Measurements from ENCODE around the gene CMTM8. TPM values are rescaled to one million over a fixed set of nuclear protein-coding genes. Genes with fewer than 3 reads are reported as not detected.

Gene CMTM8
- total and polyA plus RNA-seq, 7 experiments from 2014 or later, result 7.4 to 13.6 (median 8.6) TPM

DNA sequence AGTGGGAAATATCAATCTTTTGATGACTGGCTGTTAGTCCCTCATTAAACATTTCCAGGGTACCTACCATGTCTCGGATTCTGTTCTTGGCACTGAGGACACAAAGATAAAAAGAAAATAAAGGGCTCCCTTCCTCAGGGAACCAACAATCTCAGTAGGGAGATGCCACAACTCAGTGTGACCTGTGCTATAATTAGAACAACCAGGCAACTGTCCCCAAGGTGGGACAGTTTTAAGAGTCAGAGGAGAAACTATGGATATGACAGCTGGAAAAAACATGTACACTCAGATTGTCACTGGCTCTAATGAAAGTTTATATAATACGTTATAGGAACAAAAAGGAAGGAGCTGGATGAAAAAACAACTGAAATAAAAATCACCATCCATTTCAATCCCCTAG lies 23.3 kb upstream of the CMTM8 start:
- Mint-ChIP-seq H3K27me3 (peaks cover 0 to 19% (median 5%) of the 10 kb centered on the region in 5 donors), H3K4me3 (no peak overlapping the region), H3K36me3 (peaks cover 0 to 15% (median 4%) of the 10 kb centered on the region in 5 donors), H3K27ac (no peak overlapping the region), H3K9me3 (peaks cover 0 to 16% (median 8%) of the 10 kb centered on the region in 11 donors), H3K4me1 (no peaks in the 10 kb centered on the region)
- no peaks in the 10 kb centered on the region for H3K27me3 ChIP-seq (ENCODE audit: control insufficient read depth in 2 of 2, insufficient read depth in 2 of 2, low read length in 2 of 2)
- ChIA-PET CTCF (no interaction called here), POLR2A (interaction anchor here (1.0 kb wide), 1 partner anchor 9 kb away, joined by 7 read pairs; no protein-coding TSS in a partner anchor)
- ATAC-seq (no peak), DNase-seq (no peak)
- intact Hi-C loops (cut with micrococcal nuclease), result no loop called here
- H3K9me3 ChIP-seq (ENCODE audit: control insufficient read depth in 2 of 3, low read length in 3 of 3), result no peaks in the 10 kb centered on the region
- H3K36me3 ChIP-seq (ENCODE audit: control insufficient read depth in 2 of 3, insufficient read depth in 3 of 3, low read length in 3 of 3), result no peaks in the 10 kb centered on the region
- H3K27ac ChIP-seq (ENCODE audit: low read depth, low read length), result no peak overlapping the region
- no peak overlapping the region for H3K4me3 ChIP-seq (ENCODE audit: low read length)
- no peaks in the 10 kb centered on the region for H3K4me1 ChIP-seq (ENCODE audit: control insufficient read depth in 2 of 2, insufficient read depth in 2 of 2, low read length in 2 of 2)

DNA sequence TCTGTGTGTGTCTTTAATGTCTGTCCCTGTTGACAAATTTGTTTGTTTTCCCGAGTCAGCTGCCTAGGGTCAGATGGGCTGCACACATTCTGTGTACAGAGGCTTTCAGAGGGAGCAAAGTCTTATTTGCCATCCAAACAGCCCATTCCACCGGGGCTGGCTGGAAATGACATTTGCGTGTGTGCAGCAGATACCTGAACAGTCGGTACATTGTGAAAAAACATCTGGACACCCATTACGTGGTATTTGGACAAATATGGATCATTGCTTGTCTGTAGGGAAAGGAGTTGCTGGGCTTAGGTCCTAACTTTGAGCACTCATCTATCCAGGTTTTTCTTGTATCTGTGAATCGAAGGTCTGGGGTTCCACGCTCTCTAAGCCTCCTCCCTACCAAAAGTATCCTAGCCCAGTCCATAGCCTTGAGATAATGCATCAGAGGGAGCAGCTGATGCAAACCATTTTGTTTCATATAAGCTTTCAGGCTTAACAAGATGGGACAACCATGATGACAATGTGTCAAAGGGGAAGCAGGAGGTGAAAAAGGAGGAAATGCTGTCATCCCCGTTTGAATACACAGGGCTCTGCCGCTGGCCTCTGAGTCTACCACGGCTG lies 22.2 kb upstream of the CMTM8 start:
- ATAC-seq, result no peak
- Mint-ChIP-seq H3K9me3 (peaks cover 0 to 21% (median 11%) of the 10 kb centered on the region in 11 donors), H3K27me3 (peaks cover 0 to 19% (median 5%) of the 10 kb centered on the region in 5 donors), H3K27ac (no peak overlapping the region), H3K36me3 (peaks cover 0 to 20% (median 4%) of the 10 kb centered on the region in 5 donors), H3K4me1 (no peaks in the 10 kb centered on the region), H3K4me3 (no peak overlapping the region)
- intact Hi-C loops (cut with micrococcal nuclease), result no loop called here
- Histone ChIP-seq H3K27me3 (ENCODE audit: control insufficient read depth in 2 of 2, insufficient read depth in 2 of 2, low read length in 2 of 2) (no peaks in the 10 kb centered on the region), H3K36me3 (ENCODE audit: control insufficient read depth in 2 of 3, insufficient read depth in 3 of 3, low read length in 3 of 3) (no peaks in the 10 kb centered on the region), H3K4me1 (ENCODE audit: control insufficient read depth in 2 of 2, insufficient read depth in 2 of 2, low read length in 2 of 2) (no peaks in the 10 kb centered on the region), H3K9me3 (ENCODE audit: control insufficient read depth in 2 of 3, low read length in 3 of 3) (no peaks in the 10 kb centered on the region), H3K27ac (ENCODE audit: low read depth, low read length) (no peak overlapping the region), H3K4me3 (ENCODE audit: low read length) (no peak overlapping the region)
- POLR2A ChIA-PET, result interaction anchor here (0.6 to 1.0 kb wide), 2 partner anchors 10 to 145 kb away, joined by 7 read pairs; no protein-coding TSS in a partner anchor
- CTCF ChIA-PET, result no interaction called here
- no peak for DNase-seq

DNA sequence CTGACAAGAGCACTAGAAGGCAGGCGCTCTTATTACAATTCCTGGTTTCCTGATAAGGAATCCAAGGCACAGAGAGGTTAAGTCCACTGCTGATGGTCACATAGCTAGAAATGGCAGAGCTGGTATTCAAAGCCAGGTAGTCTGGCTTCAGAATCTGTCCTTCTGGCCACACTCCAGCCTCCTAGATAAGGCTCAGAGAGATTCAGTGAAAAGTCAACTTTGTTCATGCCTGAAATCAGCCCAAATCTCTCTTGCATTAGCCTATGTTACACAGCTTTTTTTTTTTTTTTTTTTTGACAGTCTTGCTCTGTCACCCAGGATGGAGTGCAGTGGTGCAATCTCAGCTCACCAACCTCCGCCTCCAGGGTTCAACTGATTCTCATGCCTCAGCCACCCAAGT lies 21.1 kb upstream of the CMTM8 start:
- H3K4me1 Mint-ChIP-seq, result peaks cover 0 to 5% (median 0%) of the 10 kb centered on the region in 7 donors
- peaks cover 0 to 20% (median 4%) of the 10 kb centered on the region in 5 donors for H3K36me3 Mint-ChIP-seq
- no peaks in the 10 kb centered on the region for H3K4me1 ChIP-seq (ENCODE audit: control insufficient read depth in 2 of 2, insufficient read depth in 2 of 2, low read length in 2 of 2)
- peaks cover 0 to 24% (median 11%) of the 10 kb centered on the region in 11 donors for H3K9me3 Mint-ChIP-seq
- no peak for ATAC-seq
- H3K27ac ChIP-seq (ENCODE audit: low read depth, low read length), result no peak overlapping the region
- no peak overlapping the region for H3K4me3 Mint-ChIP-seq
- no peaks in the 10 kb centered on the region for H3K36me3 ChIP-seq (ENCODE audit: control insufficient read depth in 2 of 3, insufficient read depth in 3 of 3, low read length in 3 of 3)
- CTCF ChIA-PET, result no interaction called here
- H3K27me3 ChIP-seq (ENCODE audit: control insufficient read depth in 2 of 2, insufficient read depth in 2 of 2, low read length in 2 of 2), result no peaks in the 10 kb centered on the region
- H3K4me3 ChIP-seq (ENCODE audit: low read length), result no peak overlapping the region
- H3K27ac Mint-ChIP-seq, result no peak overlapping the region
- H3K27me3 Mint-ChIP-seq, result peaks cover 0 to 19% (median 5%) of the 10 kb centered on the region in 5 donors
- no peaks in the 10 kb centered on the region for H3K9me3 ChIP-seq (ENCODE audit: control insufficient read depth in 2 of 3, low read length in 3 of 3)
- DNase-seq, result no peak
- intact Hi-C loops (cut with micrococcal nuclease), result no loop called here
- POLR2A ChIA-PET, result no interaction called here

DNA sequence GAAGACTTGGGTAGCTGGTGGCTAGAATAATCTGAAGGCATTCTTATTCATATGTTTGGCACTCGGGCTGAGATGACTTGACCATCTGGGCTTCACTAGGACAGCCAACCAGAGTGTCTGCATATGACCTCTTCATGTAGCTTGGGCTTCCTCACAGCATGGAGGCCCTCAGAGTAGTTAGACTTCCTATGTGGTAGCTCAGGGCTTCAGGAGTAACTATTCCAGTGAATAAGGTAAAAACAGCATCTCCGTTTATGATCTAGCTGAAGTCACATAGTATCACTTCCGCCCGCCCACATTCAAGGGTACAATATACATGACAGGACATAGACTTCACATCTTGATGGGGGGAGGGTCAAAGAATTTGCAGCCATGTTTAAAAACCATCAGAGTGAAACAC lies 18.9 kb upstream of the CMTM8 start:
- no peak for ATAC-seq
- H3K9me3 Mint-ChIP-seq, result peaks cover 0 to 26% (median 11%) of the 10 kb centered on the region in 11 donors
- no peak overlapping the region for H3K27ac Mint-ChIP-seq
- no peaks in the 10 kb centered on the region for H3K36me3 ChIP-seq (ENCODE audit: control insufficient read depth in 2 of 3, insufficient read depth in 3 of 3, low read length in 3 of 3)
- DNase-seq, result no peak
- H3K4me1 ChIP-seq (ENCODE audit: control insufficient read depth in 2 of 2, insufficient read depth in 2 of 2, low read length in 2 of 2), result no peaks in the 10 kb centered on the region
- H3K4me3 Mint-ChIP-seq, result no peak overlapping the region
- no peaks in the 10 kb centered on the region for H3K9me3 ChIP-seq (ENCODE audit: control insufficient read depth in 2 of 3, low read length in 3 of 3)
- H3K4me3 ChIP-seq (ENCODE audit: low read length), result no peak overlapping the region
- POLR2A ChIA-PET, result interaction anchor here (0.6 kb wide), 1 partner anchor 12 kb away, joined by 3 read pairs; no protein-coding TSS in a partner anchor
- no peak overlapping the region for H3K27ac ChIP-seq (ENCODE audit: low read depth, low read length)
- no peaks in the 10 kb centered on the region for H3K27me3 ChIP-seq (ENCODE audit: control insufficient read depth in 2 of 2, insufficient read depth in 2 of 2, low read length in 2 of 2)
- H3K36me3 Mint-ChIP-seq, result peaks cover 0 to 20% (median 4%) of the 10 kb centered on the region in 5 donors
- H3K27me3 Mint-ChIP-seq, result peaks cover 0 to 29% (median 5%) of the 10 kb centered on the region in 5 donors
- H3K4me1 Mint-ChIP-seq, result peaks cover 0 to 7% (median 2%) of the 10 kb centered on the region in 7 donors
- intact Hi-C loops (cut with micrococcal nuclease), result no loop called here
- CTCF ChIA-PET, result interaction anchor here (1.2 kb wide), 1 partner anchor 69 kb away, joined by 3 read pairs; no protein-coding TSS in a partner anchor

DNA sequence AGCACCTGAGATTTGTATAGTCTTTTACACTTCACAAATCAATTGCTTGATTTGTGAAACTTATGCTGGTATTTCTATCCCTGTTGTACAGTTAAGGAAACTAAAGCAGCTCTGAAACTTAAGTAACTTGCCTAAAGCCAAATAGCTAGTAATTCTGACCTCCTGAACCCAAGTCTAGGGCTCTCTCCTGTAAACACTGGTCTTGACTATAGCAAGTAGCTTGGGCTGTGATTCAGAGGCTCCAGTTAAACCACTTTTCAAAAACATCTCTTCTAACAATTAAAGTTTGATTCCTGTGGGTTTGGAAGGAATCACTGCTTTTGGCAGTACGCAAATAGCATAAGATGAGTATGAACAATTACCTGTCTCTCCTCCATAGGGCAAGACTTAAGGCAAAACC lies 18.5 kb upstream of the CMTM8 start:
- Histone ChIP-seq H3K36me3 (ENCODE audit: control insufficient read depth in 2 of 3, insufficient read depth in 3 of 3, low read length in 3 of 3) (no peaks in the 10 kb centered on the region), H3K9me3 (ENCODE audit: control insufficient read depth in 2 of 3, low read length in 3 of 3) (no peaks in the 10 kb centered on the region), H3K4me1 (ENCODE audit: control insufficient read depth in 2 of 2, insufficient read depth in 2 of 2, low read length in 2 of 2) (no peaks in the 10 kb centered on the region), H3K4me3 (ENCODE audit: low read length) (no peak overlapping the region), H3K27me3 (ENCODE audit: control insufficient read depth in 2 of 2, insufficient read depth in 2 of 2, low read length in 2 of 2) (no peaks in the 10 kb centered on the region), H3K27ac (ENCODE audit: low read depth, low read length) (no peak overlapping the region)
- H3K4me1 Mint-ChIP-seq, result peaks cover 0 to 7% (median 2%) of the 10 kb centered on the region in 7 donors
- H3K9me3 Mint-ChIP-seq, result peaks cover 0 to 26% (median 11%) of the 10 kb centered on the region in 11 donors
- ChIA-PET POLR2A (no interaction called here), CTCF (interaction anchor here (0.6 to 1.2 kb wide), 2 partner anchors 68 to 248 kb away, joined by 3 read pairs; no protein-coding TSS in a partner anchor)
- ATAC-seq, result no peak
- peaks cover 0 to 20% (median 4%) of the 10 kb centered on the region in 5 donors for H3K36me3 Mint-ChIP-seq
- no peak overlapping the region for H3K4me3 Mint-ChIP-seq
- H3K27ac Mint-ChIP-seq, result no peak overlapping the region
- peaks cover 0 to 28% (median 5%) of the 10 kb centered on the region in 5 donors for H3K27me3 Mint-ChIP-seq
- intact Hi-C loops (cut with micrococcal nuclease), result no loop called here
- DNase-seq, result no peak

DNA sequence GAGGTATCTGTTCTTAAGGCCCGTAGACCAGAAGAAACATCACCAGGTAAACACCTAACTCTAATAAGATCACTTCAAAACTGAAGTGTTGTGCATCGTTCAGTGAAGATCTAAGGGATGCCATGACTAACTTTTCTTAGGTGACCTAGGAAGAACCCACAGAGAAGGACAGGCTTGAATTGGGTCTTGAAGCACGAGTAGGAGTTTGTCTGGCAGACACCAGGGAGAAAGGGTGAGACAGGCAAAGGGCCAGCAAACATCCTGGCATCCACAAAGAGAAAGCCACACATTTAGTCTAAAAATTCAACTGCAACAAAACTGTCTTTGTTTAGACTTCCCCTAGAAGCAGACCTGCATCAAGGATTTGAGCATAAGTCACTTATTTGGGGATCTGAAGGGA lies 15.5 kb upstream of the CMTM8 start:
- peaks cover 0 to 7% (median 2%) of the 10 kb centered on the region in 7 donors for H3K4me1 Mint-ChIP-seq
- POLR2A ChIA-PET, result no interaction called here
- H3K36me3 Mint-ChIP-seq, result peaks cover 0 to 29% (median 4%) of the 10 kb centered on the region in 5 donors
- H3K27ac ChIP-seq (ENCODE audit: low read depth, low read length), result no peak overlapping the region
- no peaks in the 10 kb centered on the region for H3K27me3 ChIP-seq (ENCODE audit: control insufficient read depth in 2 of 2, insufficient read depth in 2 of 2, low read length in 2 of 2)
- no peak overlapping the region for H3K4me3 ChIP-seq (ENCODE audit: low read length)
- no peak for ATAC-seq
- CTCF ChIA-PET, result interaction anchor here (0.6 kb wide), 1 partner anchor 17 kb away, joined by 3 read pairs; no protein-coding TSS in a partner anchor
- peaks cover 0 to 15% (median 5%) of the 10 kb centered on the region in 5 donors for H3K27me3 Mint-ChIP-seq
- intact Hi-C loops (cut with micrococcal nuclease), result no loop called here
- no peaks in the 10 kb centered on the region for H3K4me1 ChIP-seq (ENCODE audit: control insufficient read depth in 2 of 2, insufficient read depth in 2 of 2, low read length in 2 of 2)
- no peak for DNase-seq
- no peaks in the 10 kb centered on the region for H3K9me3 ChIP-seq (ENCODE audit: control insufficient read depth in 2 of 3, low read length in 3 of 3)
- no peaks in the 10 kb centered on the region for H3K36me3 ChIP-seq (ENCODE audit: control insufficient read depth in 2 of 3, insufficient read depth in 3 of 3, low read length in 3 of 3)
- H3K27ac Mint-ChIP-seq, result no peak overlapping the region
- no peak overlapping the region for H3K4me3 Mint-ChIP-seq
- peaks cover 0 to 26% (median 11%) of the 10 kb centered on the region in 11 donors for H3K9me3 Mint-ChIP-seq

Measured in naive thymus-derived CD4-positive, alpha-beta T cell (primary cell).